Panc1 (cell line): ENCODE data around the gene MID1IP1. TPM values are rescaled to one million over a fixed set of nuclear protein-coding genes. Genes with fewer than 3 reads are reported as not detected.

Source experiments
- ATAC-seq: fragments of 200-7000 bp; cut with Tn5 transposase; 2 replicates; pipeline ENCODE4 v1.9.1; 2020; ENCODE audit warnings: mild to moderate bottlenecking, moderate library complexity
- BruUV-seq: library from RNA; stranded (reverse); fragments of 400-500 nt; replicated peaks from 2 replicates; lab custom pipeline; 2021; lab: Mats Ljungman, UMichigan
- CTCF ChIA-PET: fragments of 300-600 bp; sonication (Branson Sonifier 250); formaldehyde crosslinking; loops from one replicate; lab custom pipeline; 2022; ENCODE audit warnings: antibody characterized with exemption; lab: Charles Lee
- POLR2A ChIA-PET: fragments of 300-600 bp; sonication (Branson Sonifier 250); formaldehyde crosslinking; loops from one replicate; lab custom pipeline; 2022; ENCODE audit warnings: antibody characterized with exemption; lab: Charles Lee
- DNase-seq: peaks from one replicate; pipeline ENCODE4 v3.0.0-alpha.2; 2010; ENCODE audit warnings: low read depth, low spot score
- H3K27ac ChIP-seq: 2 replicates; pipeline ENCODE4 v1.5.1; 2011; ENCODE audit warnings: mild to moderate bottlenecking, low read length, inconsistent platforms
- H3K27me3 ChIP-seq: fragments of 200-500 bp; sonication (Bioruptor generic); 2 replicates; pipeline ENCODE4 v1.6.0; 2014; ENCODE audit warnings: low read length, inconsistent platforms; ENCODE audit not compliant: control insufficient read depth, insufficient read depth
- H3K36me3 ChIP-seq: fragments of 200-500 bp; sonication (Bioruptor generic); 2 replicates; pipeline ENCODE4 v1.5.1; 2014; ENCODE audit warnings: inconsistent platforms, mild to moderate bottlenecking, low read length, moderate library complexity; ENCODE audit not compliant: control insufficient read depth, insufficient read depth
- H3K4me1 ChIP-seq: 2 replicates; pipeline ENCODE4 v1.5.1; 2011; ENCODE audit warnings: inconsistent platforms, mild to moderate bottlenecking, low read length, moderate library complexity; ENCODE audit not compliant: control insufficient read depth, insufficient read depth
- H3K4me3 ChIP-seq, 2 experiments: 2 replicates each; pipeline ENCODE4 v1.5.1; 2011 to 2012; ENCODE audit warnings: low read depth in 2 of 2, low read length in 2 of 2, mild to moderate bottlenecking in 2 of 2, inconsistent platforms in 1 of 2, moderate library complexity in 1 of 2
- H3K9me3 ChIP-seq: fragments of 200-500 bp; sonication (Bioruptor generic); 2 replicates; pipeline ENCODE4 v1.5.1; 2014; ENCODE audit warnings: low read depth, mild to moderate bottlenecking, inconsistent platforms, low read length, moderate library complexity; ENCODE audit not compliant: control insufficient read depth, insufficient read depth
- CTCF ChIP-seq: fragments of 450-650 bp; IDR thresholded peaks from 2 replicates; pipeline ENCODE4 v1.5.1; 2017; ENCODE audit warnings: mild to moderate bottlenecking
- POLR2AphosphoS5 ChIP-seq: IDR thresholded peaks from 2 replicates; pipeline ENCODE4 v1.6.1; 2012; ENCODE audit warnings: mild to moderate bottlenecking, low read depth, low read length, moderate library complexity
- REST ChIP-seq, 2 experiments: IDR thresholded peaks; 2 replicates each; pipeline ENCODE4 v1.6.1; 2011 to 2012; ENCODE audit warnings: low read depth in 2 of 2, control low read depth in 1 of 2, low read length in 1 of 2, mild to moderate bottlenecking in 1 of 2, moderate library complexity in 1 of 2; ENCODE audit not compliant: insufficient read depth in 1 of 2
- SIN3A ChIP-seq: IDR thresholded peaks from 2 replicates; pipeline ENCODE4 v1.6.1; 2012; ENCODE audit warnings: low read depth, mild to moderate bottlenecking, low read length, moderate library complexity, borderline replicate concordance; ENCODE audit not compliant: insufficient read depth
- TCF7L2 ChIP-seq: IDR thresholded peaks from 2 replicates; pipeline ENCODE4 v1.6.1; 2011; ENCODE audit warnings: mild to moderate bottlenecking, low read depth, low read length, inconsistent platforms
- in situ Hi-C: cut with HindIII; loops from 2 replicates; pipeline ENCODE4 v1.10.0; 2016; ENCODE audit warnings: low sequenced_read_pairs, low pct_unique_long_range_greater_than_20kb
- intact Hi-C: fragments of 100-400 bp; cut with micrococcal nuclease; formaldehyde crosslinking; loops from one replicate; pipeline ENCODE4 v1.10.0; 2022; ENCODE audit not compliant: unreplicated experiment
- total RNA-seq: library from RNA; stranded (reverse); gene quantifications from one replicate; pipeline ENCODE4 v1.2.1, GENCODE V29; 2021; ENCODE audit not compliant: unreplicated experiment

Gene MID1IP1
- total RNA-seq, 1 experiment from 2014 or later, result 14.0 TPM

GRCh38 chrX:38847903-38848230 lies 46.6 kb downstream of the MID1IP1 start:
- intact Hi-C loops, result no loop called here

GRCh38 chrX:38848671-38849455 lies 47.6 kb downstream of the MID1IP1 start:
- no peak overlapping the region for H3K27ac ChIP-seq
- H3K36me3 ChIP-seq, result no peaks in the 10 kb centered on the region
- TF ChIP-seq CTCF, result no peak
- no peak for TF ChIP-seq TCF7L2
- TF ChIP-seq POLR2AphosphoS5, result no peak
- no peak for TF ChIP-seq REST (IDR thresholded peaks at IDR 0.05; ENCODE audit: insufficient read depth in 1 of 2, low read depth in 2 of 2, low read length in 1 of 2)
- no peak for TF ChIP-seq SIN3A
- in situ Hi-C loops, result no loop called here
- no peak for DNase-seq
- POLR2A ChIA-PET, result no interaction called here
- BruUV-seq, result no TSS peak
- H3K9me3 ChIP-seq, result no peaks in the 10 kb centered on the region
- CTCF ChIA-PET, result no interaction called here
- no peak for ATAC-seq
- H3K4me3 ChIP-seq, result no peak overlapping the region
- intact Hi-C loops, result no loop called here
- H3K27me3 ChIP-seq, result no peaks in the 10 kb centered on the region
- H3K4me1 ChIP-seq, result no peaks in the 10 kb centered on the region

More at GRCh38 chrX:38847903-38848230, 46.6 kb downstream of the MID1IP1 start:
- Histone ChIP-seq H3K36me3 (no peaks in the 10 kb centered on the region), H3K27ac (no peak overlapping the region), H3K27me3 (no peaks in the 10 kb centered on the region), H3K4me3 (no peak overlapping the region), H3K4me1 (no peaks in the 10 kb centered on the region), H3K9me3 (no peaks in the 10 kb centered on the region)
- ATAC-seq, result no peak
- ChIA-PET POLR2A (no interaction called here), CTCF (interaction anchor here (0.6 kb wide), 1 partner anchor 304 kb away, joined by 3 read pairs; no protein-coding TSS in a partner anchor)
- in situ Hi-C loops, result no loop called here
- BruUV-seq, result no TSS peak
- TF ChIP-seq REST (IDR thresholded peaks at IDR 0.05; ENCODE audit: insufficient read depth in 1 of 2, low read depth in 2 of 2, low read length in 1 of 2) (no peak), SIN3A (no peak), TCF7L2 (no peak), POLR2AphosphoS5 (no peak), CTCF (no peak)
- DNase-seq, result no peak
